Mucosa of rectum (tissue), 2 donors: ENCODE data around the gene NEURL1B.
"Not testable (repeated sequence)": the region's sequence is repeated elsewhere in the genome, so short reads cannot be mapped to it uniquely, and the experiment has no call there.

Experiments used
- H3K27ac ChIP-seq, 2 donors: one replicate each; pipeline ENCODE4 v1.7.0; 2013; ENCODE audit warnings: inconsistent platforms in 2 of 2, low read depth in 2 of 2, low read length in 2 of 2
- H3K27me3 ChIP-seq, 2 donors: one replicate each; pipeline ENCODE4 v1.7.0; 2013; ENCODE audit warnings: low read length in 2 of 2; ENCODE audit not compliant: control insufficient read depth in 2 of 2, insufficient read depth in 2 of 2
- H3K36me3 ChIP-seq, 2 donors: one replicate each; pipeline ENCODE4 v1.7.0; 2013; ENCODE audit warnings: low read length in 2 of 2; ENCODE audit not compliant: control insufficient read depth in 2 of 2, insufficient read depth in 2 of 2
- H3K4me1 ChIP-seq, 2 donors: one replicate each; pipeline ENCODE4 v1.7.0; 2013; ENCODE audit warnings: low read length in 2 of 2, mild to moderate bottlenecking in 1 of 2; ENCODE audit not compliant: control insufficient read depth in 2 of 2, insufficient read depth in 2 of 2
- H3K4me3 ChIP-seq, 2 donors: one replicate each; pipeline ENCODE4 v1.7.0; 2013; ENCODE audit warnings: low read length in 2 of 2
- H3K9ac ChIP-seq, 2 donors: one replicate each; pipeline ENCODE4 v1.7.0; 2013; ENCODE audit warnings: low read length in 2 of 2, low read depth in 1 of 2, mild to moderate bottlenecking in 1 of 2
- H3K9me3 ChIP-seq, 2 donors: one replicate each; pipeline ENCODE4 v1.7.0; 2013; ENCODE audit warnings: low read length in 2 of 2; ENCODE audit not compliant: control insufficient read depth in 2 of 2
- donor health status: healthy.
- donor health status: Normal muscosa, but diverticular disease.

The NEURL1B gene

GRCh38 chr5:172597755-172598155 is 43.3 kb upstream of the NEURL1B start:
- no peaks in the 10 kb centered on the region for H3K9me3 ChIP-seq
- H3K36me3 ChIP-seq, result no peaks in the 10 kb centered on the region
- no peak overlapping the region for H3K27ac ChIP-seq
- peaks cover 0 to 19% of the 10 kb centered on the region in 2 donors for H3K4me1 ChIP-seq
- no peaks in the 10 kb centered on the region for H3K27me3 ChIP-seq
- no peak overlapping the region for H3K9ac ChIP-seq
- H3K4me3 ChIP-seq, result no peak overlapping the region

- no peaks in the 10 kb centered on the region for H3K9me3 ChIP-seq
- no peaks in the 10 kb centered on the region for H3K27me3 ChIP-seq
- peaks cover 0 to 19% of the 10 kb centered on the region in 2 donors for H3K4me1 ChIP-seq
- no peaks in the 10 kb centered on the region for H3K36me3 ChIP-seq
- no peak overlapping the region for H3K4me3 ChIP-seq
- no peak overlapping the region for H3K9ac ChIP-seq
- no peak overlapping the region for H3K27ac ChIP-seq
These were observed 42.5 kb upstream of the NEURL1B start for GRCh38 chr5:172598251-172599203.

GRCh38 chr5:172599204-172599567 is 41.9 kb upstream of the NEURL1B start:
- Histone ChIP-seq H3K4me1 (peaks cover 0 to 19% of the 10 kb centered on the region in 2 donors), H3K36me3 (no peaks in the 10 kb centered on the region), H3K4me3 (no peak overlapping the region), H3K9me3 (no peaks in the 10 kb centered on the region), H3K9ac (no peak overlapping the region), H3K27ac (no peak overlapping the region), H3K27me3 (no peaks in the 10 kb centered on the region)

GRCh38 chr5:172600571-172600970 is 40.5 kb upstream of the NEURL1B start:
- no peaks in the 10 kb centered on the region for H3K27me3 ChIP-seq
- peak overlapping the region in 1 of 2 donors; percentile 11 for H3K27ac ChIP-seq
- no peaks in the 10 kb centered on the region for H3K36me3 ChIP-seq
- peaks cover 0 to 12% of the 10 kb centered on the region in 2 donors for H3K4me1 ChIP-seq
- no peak overlapping the region for H3K4me3 ChIP-seq
- H3K9me3 ChIP-seq, result no peaks in the 10 kb centered on the region
- H3K9ac ChIP-seq, result no peak overlapping the region

- H3K9me3 ChIP-seq, H3K27me3 ChIP-seq, H3K4me3 ChIP-seq, H3K36me3 ChIP-seq, H3K27ac ChIP-seq, H3K4me1 ChIP-seq, H3K9ac ChIP-seq: not testable (repeated sequence)
These were observed 39.5 kb upstream of the NEURL1B start for GRCh38 chr5:172601576-172601975.

GRCh38 chr5:172602783-172603231 is 38.3 kb upstream of the NEURL1B start:
- H3K4me1 ChIP-seq, result peaks cover 0 to 1% of the 10 kb centered on the region in 2 donors

GRCh38 chr5:172603251-172603806 is 37.7 kb upstream of the NEURL1B start:
- H3K4me1 ChIP-seq, result no peaks in the 10 kb centered on the region
- no peaks in the 10 kb centered on the region for H3K36me3 ChIP-seq
- no peaks in the 10 kb centered on the region for H3K9me3 ChIP-seq
- no peak overlapping the region for H3K4me3 ChIP-seq
- H3K27me3 ChIP-seq, result no peaks in the 10 kb centered on the region
- no peak overlapping the region for H3K9ac ChIP-seq
- peak overlapping the region; percentile 67 to 81 for H3K27ac ChIP-seq

More at GRCh38 chr5:172602783-172603231, 38.3 kb upstream of the NEURL1B start:
- H3K9ac ChIP-seq, result no peak overlapping the region
- H3K36me3 ChIP-seq, result no peaks in the 10 kb centered on the region
- no peak overlapping the region for H3K4me3 ChIP-seq
- H3K27me3 ChIP-seq, result no peaks in the 10 kb centered on the region
- H3K9me3 ChIP-seq, result no peaks in the 10 kb centered on the region
- H3K27ac ChIP-seq, result peak overlapping the region; percentile 67 to 81

- no peak overlapping the region for H3K9ac ChIP-seq
- no peak overlapping the region for H3K27ac ChIP-seq
- H3K4me1 ChIP-seq, result no peaks in the 10 kb centered on the region
- no peaks in the 10 kb centered on the region for H3K27me3 ChIP-seq
- no peak overlapping the region for H3K4me3 ChIP-seq
- no peaks in the 10 kb centered on the region for H3K9me3 ChIP-seq
- H3K36me3 ChIP-seq, result no peaks in the 10 kb centered on the region
These were observed 35.6 kb upstream of the NEURL1B start for GRCh38 chr5:172605466-172605865.

- no peak overlapping the region for H3K4me3 ChIP-seq
- no peak overlapping the region for H3K27ac ChIP-seq
These were observed 34.8 kb upstream of the NEURL1B start for GRCh38 chr5:172606156-172606785.

GRCh38 chr5:172607213-172607793 is 33.8 kb upstream of the NEURL1B start:
- Histone ChIP-seq H3K4me3 (no peak overlapping the region), H3K4me1 (no peaks in the 10 kb centered on the region), H3K36me3 (no peaks in the 10 kb centered on the region), H3K9ac (no peak overlapping the region), H3K27me3 (no peaks in the 10 kb centered on the region), H3K27ac (no peak overlapping the region), H3K9me3 (no peaks in the 10 kb centered on the region)

More at GRCh38 chr5:172606156-172606785, 34.8 kb upstream of the NEURL1B start:
- Histone ChIP-seq H3K4me1 (no peaks in the 10 kb centered on the region), H3K9me3 (no peaks in the 10 kb centered on the region), H3K9ac (no peak overlapping the region), H3K27me3 (no peaks in the 10 kb centered on the region), H3K36me3 (no peaks in the 10 kb centered on the region)
